ENCODE results near the gene BMPR1A.

- TF ChIP-seq POLR2A (IDR thresholded peaks at IDR 0.05), result no peak
- TF ChIP-seq CTCF (IDR thresholded peaks at IDR 0.05), result no peak
These were observed 99.1 kb downstream of the BMPR1A start for GRCh38 chr10:86855513-86855912.
